Caki2 (cell line): Measurements from ENCODE around the gene GLT8D2. TPM values are rescaled to one million over a fixed set of nuclear protein-coding genes. Genes with fewer than 3 reads are reported as not detected.

Experiments used
- DNase-seq: peaks from one replicate; pipeline ENCODE4 v3.0.0-alpha.2; 2015; ENCODE audit warnings: low read depth
- in situ Hi-C: cut with HindIII; loops from 2 replicates; pipeline ENCODE4 v1.10.0; 2016; ENCODE audit warnings: low sequenced_read_pairs, low pct_unique_long_range_greater_than_20kb, mixed read lengths
- total RNA-seq: library from RNA; depleted of rRNA; stranded (reverse); fragments of >200 nt; shearing (Covaris generic); gene quantifications from 2 replicates; pipeline ENCODE4 v1.2.3, GENCODE V29; 2014; ENCODE audit warnings: low replicate concordance

Gene GLT8D2
- total RNA-seq, 1 experiment from 2014 or later: not detected

GRCh38 chr12:104012331-104012730 is 37.7 kb downstream of the GLT8D2 start:
- DNase-seq: no peak
- in situ Hi-C loops: no loop called here

- in situ Hi-C loops: no loop called here
- no peak for DNase-seq
These were observed 38.7 kb downstream of the GLT8D2 start for GRCh38 chr12:104011253-104011652.

GRCh38 chr12:104010606-104011169 is 39.3 kb downstream of the GLT8D2 start:
- in situ Hi-C loops: no loop called here
- no peak for DNase-seq

GRCh38 chr12:104010121-104010520 is 39.9 kb downstream of the GLT8D2 start:
- in situ Hi-C loops: no loop called here
- no peak for DNase-seq

GRCh38 chr12:104006929-104007328 is 43.1 kb downstream of the GLT8D2 start:
- in situ Hi-C loops: no loop called here
- peak; percentile 44 for DNase-seq

- in situ Hi-C loops: no loop called here
- DNase-seq: no peak
These were observed 46.4 kb downstream of the GLT8D2 start for GRCh38 chr12:104003596-104003995.

- no peak for DNase-seq
- in situ Hi-C loops: no loop called here
These were observed 47.3 kb downstream of the GLT8D2 start for GRCh38 chr12:104002686-104003085.

GRCh38 chr12:104000807-104001434 is 49.1 kb downstream of the GLT8D2 start:
- in situ Hi-C loops: no loop called here
- no peak for DNase-seq

GRCh38 chr12:103998976-103999375 is 51.0 kb downstream of the GLT8D2 start:
- DNase-seq: no peak
- in situ Hi-C loops: no loop called here

GRCh38 chr12:103997286-103997900 is 52.6 kb downstream of the GLT8D2 start:
- in situ Hi-C loops: no loop called here
- no peak for DNase-seq

GRCh38 chr12:103996595-103996994 is 53.4 kb downstream of the GLT8D2 start:
- in situ Hi-C loops: no loop called here
- no peak for DNase-seq

- DNase-seq: no peak
- in situ Hi-C loops: no loop called here
These were observed 55.8 kb downstream of the GLT8D2 start for GRCh38 chr12:103994235-103994634.

- in situ Hi-C loops: no loop called here
- no peak for DNase-seq
These were observed 63.2 kb downstream of the GLT8D2 start for GRCh38 chr12:103986829-103987228.

GRCh38 chr12:103978384-103978982 is 71.5 kb downstream of the GLT8D2 start:
- in situ Hi-C loops: no loop called here
- no peak for DNase-seq

- in situ Hi-C loops: no loop called here
- DNase-seq: no peak
These were observed 74.6 kb downstream of the GLT8D2 start for GRCh38 chr12:103975368-103975767.

GRCh38 chr12:103973909-103974308 is 76.1 kb downstream of the GLT8D2 start:
- in situ Hi-C loops: no loop called here
- DNase-seq: no peak

- in situ Hi-C loops: no loop called here
- no peak for DNase-seq
These were observed 80.6 kb downstream of the GLT8D2 start for GRCh38 chr12:103969391-103969790.

- DNase-seq: no peak
- in situ Hi-C loops: no loop called here
These were observed 83.3 kb downstream of the GLT8D2 start for GRCh38 chr12:103966736-103967135.
